Calu3 (cell line): ENCODE data around the gene LRBA. TPM values are rescaled to one million over a fixed set of nuclear protein-coding genes. Genes with fewer than 3 reads are reported as not detected.

Source experiments
- BruUV-seq: library from RNA; stranded (reverse); fragments of 400-500 nt; replicated peaks from 2 replicates; lab custom pipeline; 2021; lab: Mats Ljungman, UMichigan
- CTCF ChIA-PET: fragments of 300-600 bp; sonication (Branson Sonifier 250); formaldehyde crosslinking; loops from one replicate; lab custom pipeline; 2022; ENCODE audit warnings: antibody characterized with exemption; lab: Charles Lee
- DNase-seq: peaks from one replicate; pipeline ENCODE4 v3.0.0; 2022
- H3K27ac Mint-ChIP-seq: one replicate; pipeline ENCODE4 v1.8.0; 2022; ENCODE audit warnings: mixed read lengths; ENCODE audit not compliant: unreplicated experiment
- H3K27me3 Mint-ChIP-seq: one replicate; pipeline ENCODE4 v1.8.0; 2022; ENCODE audit warnings: mixed read lengths; ENCODE audit not compliant: unreplicated experiment
- H3K36me3 Mint-ChIP-seq: one replicate; pipeline ENCODE4 v1.8.0; 2022; ENCODE audit warnings: mild to moderate bottlenecking, moderate library complexity, mixed read lengths; ENCODE audit not compliant: insufficient read depth, unreplicated experiment
- H3K4me1 Mint-ChIP-seq: one replicate; pipeline ENCODE4 v1.8.0; 2022; ENCODE audit warnings: mild to moderate bottlenecking, low read depth, mixed read lengths; ENCODE audit not compliant: unreplicated experiment
- H3K4me3 Mint-ChIP-seq: one replicate; pipeline ENCODE4 v1.8.0; 2022; ENCODE audit warnings: mild to moderate bottlenecking, low read depth, moderate library complexity, mixed read lengths; ENCODE audit not compliant: unreplicated experiment
- H3K9me3 Mint-ChIP-seq: one replicate; pipeline ENCODE4 v1.8.0; 2022; ENCODE audit warnings: low read depth, mixed read lengths; ENCODE audit not compliant: unreplicated experiment
- CTCF ChIP-seq: fragments of 200-600 bp; IDR thresholded peaks from one replicate; pipeline ENCODE4 v1.8.0; 2022; ENCODE audit warnings: antibody characterized with exemption; ENCODE audit not compliant: unreplicated experiment
- intact Hi-C: fragments of 100-400 bp; cut with micrococcal nuclease; formaldehyde crosslinking; loops from one replicate; pipeline ENCODE4 v1.10.0; 2022; ENCODE audit not compliant: unreplicated experiment
- total RNA-seq: library from RNA; stranded (reverse); gene quantifications from 2 replicates; pipeline ENCODE4 v1.2.3, GENCODE V29; 2022

Gene LRBA
- total RNA-seq, 1 experiment from 2014 or later: 49.0 TPM

- Mint-ChIP-seq H3K27ac (no peak overlapping the region), H3K9me3 (no peaks in the 10 kb centered on the region), H3K4me1 (peaks cover 8% of the 10 kb centered on the region), H3K27me3 (no peaks in the 10 kb centered on the region), H3K36me3 (no peaks in the 10 kb centered on the region), H3K4me3 (no peak overlapping the region)
- CTCF ChIA-PET: no interaction called here
- no peak for TF ChIP-seq CTCF
- no peak for DNase-seq
- BruUV-seq: no TSS peak
- intact Hi-C loops: no loop called here
Observed at GRCh38 chr4:150342945-150343344, 672.1 kb downstream of the LRBA start.

- intact Hi-C loops: no loop called here
- no peak for DNase-seq
- H3K4me1 Mint-ChIP-seq: no peaks in the 10 kb centered on the region
- H3K36me3 Mint-ChIP-seq: no peaks in the 10 kb centered on the region
- no peaks in the 10 kb centered on the region for H3K9me3 Mint-ChIP-seq
- no peak overlapping the region for H3K4me3 Mint-ChIP-seq
- no peaks in the 10 kb centered on the region for H3K27me3 Mint-ChIP-seq
- no peak for TF ChIP-seq CTCF
- H3K27ac Mint-ChIP-seq: no peak overlapping the region
- CTCF ChIA-PET: no interaction called here
- no TSS peak for BruUV-seq
Observed at GRCh38 chr4:150337734-150338133, 677.4 kb downstream of the LRBA start.

- H3K4me3 Mint-ChIP-seq: no peak overlapping the region
Observed at GRCh38 chr4:150336676-150337412, 678.2 kb downstream of the LRBA start.

GRCh38 chr4:150332961-150333360, 682.1 kb downstream of the LRBA start:
- H3K4me3 Mint-ChIP-seq: no peak overlapping the region
- no peaks in the 10 kb centered on the region for H3K27me3 Mint-ChIP-seq
- BruUV-seq: no TSS peak
- CTCF ChIA-PET: no interaction called here
- intact Hi-C loops: no loop called here
- H3K4me1 Mint-ChIP-seq: no peaks in the 10 kb centered on the region
- TF ChIP-seq CTCF: no peak
- no peaks in the 10 kb centered on the region for H3K9me3 Mint-ChIP-seq
- DNase-seq: no peak
- no peak overlapping the region for H3K27ac Mint-ChIP-seq
- no peaks in the 10 kb centered on the region for H3K36me3 Mint-ChIP-seq

More at GRCh38 chr4:150336676-150337412, 678.2 kb downstream of the LRBA start:
- Mint-ChIP-seq H3K27me3 (no peaks in the 10 kb centered on the region), H3K27ac (no peak overlapping the region), H3K4me1 (no peaks in the 10 kb centered on the region), H3K9me3 (no peaks in the 10 kb centered on the region), H3K36me3 (no peaks in the 10 kb centered on the region)
- no peak for TF ChIP-seq CTCF
- CTCF ChIA-PET: no interaction called here
- BruUV-seq: no TSS peak
- no peak for DNase-seq
- intact Hi-C loops: no loop called here
